HAP-1 (cell line): Measurements from ENCODE around the gene CTNND2.
"Not testable (repeated sequence)": the region's sequence is repeated elsewhere in the genome, so short reads cannot be mapped to it uniquely, and the experiment has no call there.

Experiments
- DNase-seq, 2 experiments: peaks; one replicate each; pipeline ENCODE4 v3.0.0-alpha.2; 2016 to 2020; ENCODE audit warnings: low spot score in 2 of 2
- H3K27me3 ChIP-seq: fragments of 250-450 bp; sonication (Bioruptor Pico); 2 replicates; pipeline ENCODE4 v1.5.1; 2020; ENCODE audit warnings: low read depth, mild to moderate bottlenecking, moderate library complexity
- H3K36me3 ChIP-seq: fragments of 250-450 bp; sonication (Bioruptor Pico); replicated peaks from 2 replicates; pipeline ENCODE4 v1.5.1; 2020; ENCODE audit warnings: mild to moderate bottlenecking
- H3K4me1 ChIP-seq: fragments of 250-450 bp; sonication (Bioruptor Pico); 2 replicates; pipeline ENCODE4 v1.5.1; 2020; ENCODE audit warnings: mild to moderate bottlenecking
- H3K4me3 ChIP-seq: fragments of 250-450 bp; sonication (Bioruptor Pico); 2 replicates; pipeline ENCODE4 v1.5.1; 2020; ENCODE audit warnings: mild to moderate bottlenecking, moderate library complexity
- H3K9me3 ChIP-seq: fragments of 250-450 bp; sonication (Bioruptor Pico); 2 replicates; pipeline ENCODE4 v1.5.1; 2020; ENCODE audit warnings: mild to moderate bottlenecking, moderate library complexity
- in situ Hi-C: fragments of 300-500 bp; cut with MboI; formaldehyde crosslinking; loops from 3 replicates; pipeline ENCODE4 v1.14.3; 2020; ENCODE audit warnings: low sequenced_read_pairs, inconsistent platforms, mixed read lengths

Gene CTNND2

DNA sequence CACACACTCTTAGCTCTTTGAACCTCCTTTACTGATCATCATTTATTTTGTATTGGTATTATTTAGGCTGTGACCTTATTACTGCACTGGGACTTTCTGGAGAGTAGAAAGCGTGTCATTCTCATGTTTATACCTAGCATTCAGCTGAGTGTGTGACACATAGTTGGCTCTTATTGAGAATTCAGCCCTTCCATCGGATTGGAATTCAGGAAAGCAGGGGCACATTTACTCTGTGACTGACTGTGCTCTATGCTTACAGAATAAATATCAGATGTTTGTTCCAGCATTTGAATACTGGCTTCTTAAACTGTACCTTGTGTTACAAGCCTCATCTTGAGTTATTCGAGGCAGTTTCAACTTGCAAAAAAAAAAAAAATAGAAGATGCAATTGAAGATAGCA is 782.4 kb downstream of the CTNND2 start:
- H3K4me3 ChIP-seq, result no peak overlapping the region
- no peaks in the 10 kb centered on the region for H3K36me3 ChIP-seq
- H3K4me1 ChIP-seq, result no peaks in the 10 kb centered on the region
- no peaks in the 10 kb centered on the region for H3K9me3 ChIP-seq
- no peak for DNase-seq
- H3K27me3 ChIP-seq, result no peaks in the 10 kb centered on the region
- in situ Hi-C loops, result no loop called here

DNA sequence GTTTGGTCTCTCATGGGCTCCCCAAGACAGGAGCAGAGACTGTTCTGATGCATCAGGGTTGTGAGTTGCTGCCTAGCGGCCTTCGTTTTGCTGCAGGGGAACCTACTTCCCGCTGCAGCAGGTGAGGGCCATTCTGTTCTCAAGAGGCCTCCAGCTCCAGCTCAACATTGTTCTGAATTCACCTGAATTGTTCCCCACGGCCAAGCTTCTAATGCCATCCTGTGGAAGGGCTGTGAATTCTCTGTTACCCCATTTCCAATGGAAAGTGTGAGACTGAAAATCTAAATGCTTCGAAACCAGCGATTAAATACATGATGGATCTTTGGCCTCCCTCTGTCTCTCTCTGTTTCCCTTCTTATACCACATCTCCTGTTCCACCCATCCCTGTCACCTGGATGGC is 794.1 kb downstream of the CTNND2 start:
- H3K4me3 ChIP-seq, result no peak overlapping the region
- H3K36me3 ChIP-seq, result no peaks in the 10 kb centered on the region
- DNase-seq, result no peak
- no peaks in the 10 kb centered on the region for H3K27me3 ChIP-seq
- in situ Hi-C loops, result no loop called here
- H3K4me1 ChIP-seq, result no peaks in the 10 kb centered on the region
- no peaks in the 10 kb centered on the region for H3K9me3 ChIP-seq

DNA sequence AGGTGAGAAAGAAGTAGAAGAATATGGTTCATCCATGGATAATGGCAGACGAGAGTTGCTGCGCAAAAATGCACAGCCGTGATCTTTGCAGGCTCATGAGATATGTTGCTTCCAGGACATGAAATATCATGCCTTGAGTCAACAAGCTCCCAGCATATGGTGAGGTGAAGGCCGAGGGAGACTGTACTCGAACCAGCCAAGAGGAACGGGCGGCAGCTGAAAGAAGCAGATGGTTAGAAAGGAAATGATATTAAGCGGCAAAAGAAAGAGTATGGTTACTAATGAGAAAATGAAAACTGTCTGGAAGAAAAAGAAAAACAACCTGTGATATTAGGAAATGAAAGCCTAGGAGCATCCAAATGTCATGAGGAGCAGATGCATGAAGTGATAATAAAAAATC is 798.5 kb downstream of the CTNND2 start:
- Histone ChIP-seq H3K9me3 (no peaks in the 10 kb centered on the region), H3K27me3 (no peaks in the 10 kb centered on the region), H3K4me1 (no peaks in the 10 kb centered on the region), H3K36me3 (no peaks in the 10 kb centered on the region), H3K4me3 (no peak overlapping the region)
- in situ Hi-C loops, result no loop called here
- DNase-seq, result no peak

DNA sequence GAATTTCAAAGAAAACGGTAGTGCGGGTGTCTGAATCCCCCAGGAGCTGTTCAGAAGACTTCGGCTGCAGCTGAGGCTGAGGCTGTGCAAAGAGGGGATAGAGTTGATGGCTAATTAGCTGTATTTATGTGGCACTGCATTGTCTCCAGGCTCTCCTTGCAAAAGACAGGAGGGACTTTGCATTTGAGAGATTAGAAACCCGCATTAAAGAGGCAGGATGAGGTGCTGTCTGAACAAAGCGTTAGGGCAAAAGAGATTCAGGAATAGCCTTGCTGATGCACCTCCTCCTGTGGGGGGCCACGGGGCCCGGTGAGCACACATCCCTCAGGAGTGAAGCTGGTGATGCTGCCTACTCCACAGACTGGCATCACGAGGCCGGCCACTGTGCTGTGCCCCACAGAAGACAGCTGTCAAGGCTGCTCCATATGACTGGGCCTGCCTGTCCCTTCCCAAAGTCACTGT is 799.6 kb downstream of the CTNND2 start:
- Histone ChIP-seq H3K4me3 (no peak overlapping the region), H3K36me3 (no peaks in the 10 kb centered on the region), H3K27me3 (no peaks in the 10 kb centered on the region), H3K4me1 (no peaks in the 10 kb centered on the region), H3K9me3 (no peaks in the 10 kb centered on the region)
- in situ Hi-C loops, result no loop called here
- no peak for DNase-seq

DNA sequence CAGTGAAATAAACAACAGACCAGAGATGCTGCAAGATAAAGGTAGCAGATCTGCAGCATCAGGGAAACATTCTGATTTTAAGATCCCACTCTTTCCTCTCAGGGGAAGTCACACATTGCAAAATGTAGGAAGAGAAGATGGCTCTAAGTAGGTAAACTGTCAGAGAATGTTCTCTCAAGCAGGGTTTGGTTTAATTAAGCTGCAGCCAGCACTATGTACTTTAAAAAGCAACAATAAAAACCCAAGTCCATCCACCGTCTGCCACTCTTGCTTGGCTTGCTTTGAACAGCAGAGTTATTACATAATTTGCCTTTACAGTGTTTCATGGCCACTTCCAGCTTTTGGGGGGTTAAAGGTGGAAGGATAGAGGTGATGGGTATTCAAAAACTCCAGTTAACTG is 800.0 kb downstream of the CTNND2 start:
- no peak overlapping the region for H3K4me3 ChIP-seq
- in situ Hi-C loops, result no loop called here

GRCh38 chr5:11084111-11084510 is 820.1 kb downstream of the CTNND2 start:
- Histone ChIP-seq H3K27me3 (no peaks in the 10 kb centered on the region), H3K9me3 (no peaks in the 10 kb centered on the region), H3K4me1 (no peaks in the 10 kb centered on the region), H3K4me3 (no peak overlapping the region), H3K36me3 (no peaks in the 10 kb centered on the region)
- in situ Hi-C loops, result no loop called here
- DNase-seq, result no peak

More for the DNA sequence above, 800.0 kb downstream of the CTNND2 start:
- Histone ChIP-seq H3K4me1 (no peaks in the 10 kb centered on the region), H3K9me3 (no peaks in the 10 kb centered on the region), H3K36me3 (no peaks in the 10 kb centered on the region), H3K27me3 (no peaks in the 10 kb centered on the region)
- DNase-seq, result no peak

DNA sequence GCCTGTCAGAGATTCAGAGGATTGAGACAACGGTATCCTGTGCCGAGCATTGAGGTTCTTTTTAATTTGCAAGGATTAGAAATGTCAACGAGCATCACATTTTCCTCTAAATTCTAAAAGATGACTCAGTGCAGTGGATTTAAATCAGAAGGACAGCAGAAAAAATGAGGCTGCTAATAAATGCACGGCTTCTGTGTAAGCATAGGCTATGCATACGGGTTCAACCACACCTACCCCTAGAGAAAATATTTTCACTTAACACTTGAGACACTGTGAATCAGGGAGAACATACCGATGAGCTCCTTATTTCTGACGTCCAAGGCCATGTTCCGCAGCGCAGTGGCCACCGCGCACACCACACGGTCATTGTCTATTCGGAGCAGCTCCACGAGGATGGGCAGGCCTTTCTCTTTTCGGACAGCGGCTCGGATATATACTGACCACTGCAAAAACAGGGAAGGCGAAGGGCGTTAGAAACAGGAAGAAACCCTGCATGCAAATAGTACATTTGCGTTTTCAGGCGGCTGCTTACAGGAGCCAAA is 821.8 kb downstream of the CTNND2 start:
- in situ Hi-C loops, result no loop called here
- H3K4me3 ChIP-seq, result no peak overlapping the region
- no peak for DNase-seq
- no peaks in the 10 kb centered on the region for H3K36me3 ChIP-seq
- H3K4me1 ChIP-seq, result no peaks in the 10 kb centered on the region
- H3K9me3 ChIP-seq, result no peaks in the 10 kb centered on the region
- no peaks in the 10 kb centered on the region for H3K27me3 ChIP-seq

GRCh38 chr5:11076945-11077613 is 827.2 kb downstream of the CTNND2 start:
- H3K4me1 ChIP-seq, result no peaks in the 10 kb centered on the region
- no peaks in the 10 kb centered on the region for H3K36me3 ChIP-seq
- no peaks in the 10 kb centered on the region for H3K9me3 ChIP-seq
- H3K27me3 ChIP-seq, result no peaks in the 10 kb centered on the region
- in situ Hi-C loops, result no loop called here
- no peak overlapping the region for H3K4me3 ChIP-seq
- no peak for DNase-seq

DNA sequence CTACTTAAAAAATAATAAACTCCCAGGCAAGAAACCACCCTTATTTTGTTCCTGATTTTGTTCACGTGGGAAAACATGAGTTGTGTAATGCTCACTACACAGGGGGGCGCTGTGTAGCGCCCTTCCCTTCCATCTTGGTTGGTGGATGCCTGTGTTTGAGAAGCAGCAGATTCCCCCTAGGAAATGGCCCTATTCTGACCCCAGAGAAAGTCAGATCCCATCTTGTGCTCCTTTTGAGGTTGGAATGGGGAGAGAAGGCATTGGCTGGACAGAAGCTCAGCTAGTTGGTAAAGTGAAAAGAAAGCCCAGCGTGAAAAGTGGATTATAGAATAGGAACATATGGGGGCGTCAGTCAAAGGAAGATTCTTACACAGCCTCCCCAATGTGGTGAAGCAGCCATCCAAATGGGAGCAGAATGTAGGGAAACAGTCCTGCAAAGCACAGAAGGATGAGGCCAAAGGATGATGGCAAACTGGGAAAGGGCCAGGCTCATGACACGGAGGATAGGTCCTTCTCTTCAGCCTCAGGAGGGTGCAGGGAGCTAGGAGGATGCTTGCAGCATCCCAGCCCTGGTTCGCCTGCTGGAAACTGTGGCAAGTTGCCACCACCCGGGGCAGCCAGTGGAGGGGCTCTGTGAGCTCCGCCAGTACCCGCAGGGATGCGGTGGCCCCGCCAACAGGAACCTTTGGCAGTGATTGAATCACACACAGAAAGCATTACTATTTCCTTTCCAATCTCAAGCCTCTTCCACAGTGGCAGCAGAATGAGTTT is 829.0 kb downstream of the CTNND2 start:
- Histone ChIP-seq H3K27me3 (no peaks in the 10 kb centered on the region), H3K36me3 (no peaks in the 10 kb centered on the region), H3K4me3 (no peak overlapping the region), H3K4me1 (no peaks in the 10 kb centered on the region), H3K9me3 (no peaks in the 10 kb centered on the region)
- in situ Hi-C loops, result no loop called here
- no peak for DNase-seq

GRCh38 chr5:11072568-11072967 is 831.7 kb downstream of the CTNND2 start:
- no peaks in the 10 kb centered on the region for H3K27me3 ChIP-seq
- no peak for DNase-seq
- in situ Hi-C loops, result no loop called here
- no peak overlapping the region for H3K4me3 ChIP-seq
- no peaks in the 10 kb centered on the region for H3K36me3 ChIP-seq
- H3K4me1 ChIP-seq, result no peaks in the 10 kb centered on the region
- H3K9me3 ChIP-seq, result no peaks in the 10 kb centered on the region

DNA sequence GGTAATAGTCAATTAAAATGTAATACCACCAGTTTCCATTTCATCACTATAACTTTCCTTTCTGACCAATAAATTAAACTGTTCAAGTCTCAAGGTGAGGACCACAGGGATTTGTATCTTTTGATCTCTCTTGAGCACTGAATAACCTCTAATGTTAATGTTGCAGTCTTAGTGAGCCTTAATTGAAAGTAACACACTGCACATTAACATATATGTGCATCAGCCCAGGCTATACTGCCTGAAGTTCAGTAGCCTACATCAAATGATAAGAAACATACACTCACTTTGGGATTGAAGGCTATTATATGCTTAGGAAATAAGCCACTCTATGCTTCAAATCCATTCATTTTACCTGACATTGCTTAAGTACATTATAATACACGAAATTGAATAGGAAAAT is 832.2 kb downstream of the CTNND2 start:
- in situ Hi-C loops, result no loop called here

DNA sequence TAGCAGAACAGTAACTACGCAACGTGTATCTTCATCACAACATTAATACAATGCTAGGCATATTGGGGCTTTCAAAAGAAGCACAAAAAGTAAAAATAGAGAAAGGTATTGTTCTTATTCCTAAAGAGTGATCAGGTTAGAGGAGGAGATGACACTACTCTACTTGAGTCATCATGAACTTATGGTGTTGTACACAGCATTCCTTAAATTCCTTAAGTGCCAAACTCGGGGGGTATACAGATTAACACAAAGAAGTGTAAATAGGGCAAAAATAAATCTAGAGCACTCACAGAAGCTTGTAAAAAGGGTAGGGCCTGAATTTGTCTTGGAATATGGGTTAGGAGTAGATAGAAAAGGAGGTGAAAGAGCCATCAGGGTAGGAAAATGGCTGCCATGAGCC is 835.2 kb downstream of the CTNND2 start:
- in situ Hi-C loops, result no loop called here

More for the DNA sequence above, 832.2 kb downstream of the CTNND2 start:
- H3K36me3 ChIP-seq, result no peaks in the 10 kb centered on the region
- H3K4me3 ChIP-seq, result no peak overlapping the region
- H3K9me3 ChIP-seq, result no peaks in the 10 kb centered on the region
- no peak for DNase-seq
- no peaks in the 10 kb centered on the region for H3K27me3 ChIP-seq
- H3K4me1 ChIP-seq, result no peaks in the 10 kb centered on the region

GRCh38 chr5:11065723-11066122 is 838.5 kb downstream of the CTNND2 start:
- H3K36me3 ChIP-seq, H3K9me3 ChIP-seq, H3K27me3 ChIP-seq, H3K4me3 ChIP-seq, in situ Hi-C loops, H3K4me1 ChIP-seq: not testable (repeated sequence)
- DNase-seq, result peak in 1 of 2 experiments; percentile 11

More for the DNA sequence above, 835.2 kb downstream of the CTNND2 start:
- Histone ChIP-seq H3K9me3 (no peaks in the 10 kb centered on the region), H3K36me3 (no peaks in the 10 kb centered on the region), H3K4me1 (no peaks in the 10 kb centered on the region), H3K27me3 (no peaks in the 10 kb centered on the region), H3K4me3 (no peak overlapping the region)
- DNase-seq, result no peak

DNA sequence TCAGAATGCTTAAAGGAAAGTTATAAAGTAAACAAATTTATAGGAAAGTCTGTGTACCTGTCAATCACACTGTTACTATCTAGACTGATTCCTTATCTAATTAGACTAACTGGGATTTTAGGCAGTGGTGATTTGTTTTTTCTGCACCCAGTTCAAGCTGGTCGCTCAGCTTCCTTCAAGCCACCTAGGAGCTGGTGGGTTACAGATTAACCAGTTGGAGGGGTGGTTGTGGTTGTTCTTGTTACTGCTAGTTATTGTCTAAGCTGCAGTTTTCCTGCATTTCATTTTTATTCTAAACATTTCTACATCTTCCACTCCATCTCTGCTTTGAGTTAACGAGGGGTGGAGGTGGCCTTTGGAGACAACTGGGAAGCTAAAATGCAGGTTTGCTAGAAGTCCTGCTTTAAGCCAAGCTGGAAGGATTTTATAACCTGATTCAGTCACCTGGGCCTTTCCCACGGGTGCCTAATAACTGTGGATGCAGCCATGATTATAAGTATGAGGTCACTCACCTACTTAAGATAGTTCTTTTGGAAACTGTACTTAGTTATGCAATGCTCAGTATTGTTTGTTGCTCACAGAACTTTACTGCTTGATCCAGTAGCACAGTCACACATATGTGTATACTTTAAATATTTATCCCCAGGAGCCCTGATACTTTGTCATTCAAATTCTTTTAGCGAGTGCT is 839.3 kb downstream of the CTNND2 start:
- no peaks in the 10 kb centered on the region for H3K36me3 ChIP-seq
- DNase-seq, result no peak
- H3K27me3 ChIP-seq, result no peaks in the 10 kb centered on the region
- H3K4me3 ChIP-seq, result no peak overlapping the region
- no peaks in the 10 kb centered on the region for H3K4me1 ChIP-seq
- in situ Hi-C loops, result no loop called here
- H3K9me3 ChIP-seq, result no peaks in the 10 kb centered on the region
